Vagina (tissue), 2 donors: Measurements from ENCODE around the gene EML4. TPM values are rescaled to one million over a fixed set of nuclear protein-coding genes. Genes with fewer than 3 reads are reported as not detected.
"Not testable (repeated sequence)": the region's sequence is repeated elsewhere in the genome, so short reads cannot be mapped to it uniquely, and the experiment has no call there.

Experiments
- DNase-seq, 2 donors: peaks; one replicate each; pipeline ENCODE4 v3.0.0-alpha.2; 2017; ENCODE audit errors: extremely low spot score in 2 of 2
- H3K27ac ChIP-seq: fragments of 200-600 bp; sonication (generic); one replicate; pipeline ENCODE4 v1.5.1; 2019
- H3K27me3 ChIP-seq: fragments of 200-600 bp; sonication (generic); one replicate; pipeline ENCODE4 v1.5.1; 2019
- H3K36me3 ChIP-seq, 2 donors: fragments of 200-600 bp; sonication (generic); one replicate each; pipeline ENCODE4 v1.5.1; 2017 to 2019
- H3K4me1 ChIP-seq: fragments of 200-600 bp; sonication (generic); one replicate; pipeline ENCODE4 v1.5.1; 2019
- H3K4me3 ChIP-seq, 2 donors: fragments of 200-600 bp; sonication (generic); 1 replicate in 1 of 2; 2 replicates in 1 of 2; pipeline ENCODE4 v1.5.1; 2016 to 2019
- H3K9me3 ChIP-seq: fragments of 200-600 bp; sonication (generic); one replicate; pipeline ENCODE4 v1.5.1; 2019
- POLR2A ChIP-seq, 2 donors: fragments of 450-650 bp; IDR thresholded peaks; one replicate each; pipeline ENCODE4 v1.6.1; 2017; ENCODE audit warnings: antibody characterized with exemption in 2 of 2, mild to moderate bottlenecking in 2 of 2, moderate library complexity in 2 of 2
- POLR2AphosphoS5 ChIP-seq, 2 donors: sonication (generic); formaldehyde crosslinking; IDR thresholded peaks; one replicate each; pipeline ENCODE4 v1.9.0; 2017; ENCODE audit warnings: antibody characterized with exemption in 2 of 2, mild to moderate bottlenecking in 2 of 2, low read depth in 1 of 2; ENCODE audit not compliant: insufficient read depth in 1 of 2
- intact Hi-C: fragments of 100-400 bp; cut with DNase I; formaldehyde crosslinking; loops from one replicate; pipeline ENCODE4 v1.15.1; 2023
- total RNA-seq: library from RNA; depleted of rRNA; stranded (reverse); fragments of >200 nt; gene quantifications from one replicate; pipeline ENCODE4 v1.2.3, GENCODE V29; 2016
- TF ChIP-seq, protein P1 (sequence below), 3 experiments: fragments of 450-650 bp in 2 of 3; fragments of 200-600 bp in 1 of 3; sonication (generic) in 1 of 3; IDR thresholded peaks; one replicate each; pipeline ENCODE4 v1.5.1; 2017 to 2019; ENCODE audit warnings: antibody characterized with exemption in 3 of 3, mild to moderate bottlenecking in 2 of 3, moderate library complexity in 2 of 3

EML4 gene
- total RNA-seq, 1 donor from 2014 or later = 26.0 TPM

DNA sequence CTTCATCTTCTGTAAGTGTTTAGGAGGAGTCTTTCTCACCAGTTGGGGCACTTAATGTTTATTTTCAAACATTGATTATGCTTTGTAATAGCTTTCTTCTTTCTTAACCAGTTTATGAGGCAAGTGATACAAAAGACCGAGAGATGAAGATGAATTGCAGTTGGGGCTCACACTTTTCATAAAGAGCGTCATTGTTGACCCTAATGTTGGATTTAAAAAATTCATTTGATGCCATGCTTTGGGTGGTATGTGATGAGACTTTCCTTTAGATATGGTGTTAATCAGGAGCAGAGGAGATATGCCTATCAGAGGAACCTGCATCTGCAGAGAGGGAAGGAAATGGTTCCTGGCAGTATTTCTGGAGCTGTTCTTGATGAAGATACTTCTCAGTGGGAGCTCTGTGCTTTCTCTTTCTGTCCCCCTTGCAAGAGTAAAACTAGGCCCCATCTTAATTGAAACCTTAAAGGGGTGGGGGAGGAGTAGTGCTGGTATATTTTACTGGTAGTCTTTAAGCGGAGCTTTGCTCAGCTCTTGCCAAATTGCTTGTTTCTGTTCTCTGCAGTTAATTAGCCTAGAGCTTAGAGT lies 2.3 kb downstream of the EML4 start:
- peaks cover 38% of the 10 kb centered on the region for H3K4me1 ChIP-seq
- TF ChIP-seq, protein P1, sequence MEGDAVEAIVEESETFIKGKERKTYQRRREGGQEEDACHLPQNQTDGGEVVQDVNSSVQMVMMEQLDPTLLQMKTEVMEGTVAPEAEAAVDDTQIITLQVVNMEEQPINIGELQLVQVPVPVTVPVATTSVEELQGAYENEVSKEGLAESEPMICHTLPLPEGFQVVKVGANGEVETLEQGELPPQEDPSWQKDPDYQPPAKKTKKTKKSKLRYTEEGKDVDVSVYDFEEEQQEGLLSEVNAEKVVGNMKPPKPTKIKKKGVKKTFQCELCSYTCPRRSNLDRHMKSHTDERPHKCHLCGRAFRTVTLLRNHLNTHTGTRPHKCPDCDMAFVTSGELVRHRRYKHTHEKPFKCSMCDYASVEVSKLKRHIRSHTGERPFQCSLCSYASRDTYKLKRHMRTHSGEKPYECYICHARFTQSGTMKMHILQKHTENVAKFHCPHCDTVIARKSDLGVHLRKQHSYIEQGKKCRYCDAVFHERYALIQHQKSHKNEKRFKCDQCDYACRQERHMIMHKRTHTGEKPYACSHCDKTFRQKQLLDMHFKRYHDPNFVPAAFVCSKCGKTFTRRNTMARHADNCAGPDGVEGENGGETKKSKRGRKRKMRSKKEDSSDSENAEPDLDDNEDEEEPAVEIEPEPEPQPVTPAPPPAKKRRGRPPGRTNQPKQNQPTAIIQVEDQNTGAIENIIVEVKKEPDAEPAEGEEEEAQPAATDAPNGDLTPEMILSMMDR (IDR thresholded peaks at IDR 0.05) = no peak
- TF ChIP-seq POLR2A (IDR thresholded peaks at IDR 0.05) = no peak
- no peak for TF ChIP-seq POLR2AphosphoS5 (IDR thresholded peaks at IDR 0.05; ENCODE audit: insufficient read depth in 1 of 2, low read depth in 1 of 2)

DNA sequence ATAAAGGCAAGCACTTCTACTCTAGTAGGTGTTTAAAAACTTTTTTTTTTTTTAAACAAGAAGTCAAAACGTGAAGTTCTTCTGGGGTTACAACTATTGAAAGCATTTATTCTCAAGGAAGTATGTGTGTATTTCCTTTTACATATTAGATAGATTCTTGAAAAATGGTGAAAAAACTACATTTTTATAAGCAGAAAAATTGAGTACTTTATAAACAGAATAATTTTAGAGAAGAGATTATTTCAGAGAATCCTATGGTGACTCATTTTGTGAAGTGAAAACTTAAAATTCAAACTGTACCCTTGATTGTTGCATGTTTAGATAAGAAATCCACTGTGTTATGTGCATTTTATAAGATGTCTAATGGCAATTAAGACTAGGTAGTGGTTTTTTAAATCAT lies 2.9 kb downstream of the EML4 start:
- peak overlapping the region; percentile 6 to 10 for H3K4me3 ChIP-seq
- TF ChIP-seq, protein P1 (IDR thresholded peaks at IDR 0.05) = no peak
- TF ChIP-seq POLR2AphosphoS5 (IDR thresholded peaks at IDR 0.05; ENCODE audit: insufficient read depth in 1 of 2, low read depth in 1 of 2) = no peak
- TF ChIP-seq POLR2A (IDR thresholded peaks at IDR 0.05) = no peak
- peaks cover 38% of the 10 kb centered on the region for H3K4me1 ChIP-seq
- H3K9me3 ChIP-seq = no peaks in the 10 kb centered on the region
- H3K36me3 ChIP-seq = no peaks in the 10 kb centered on the region
- H3K27me3 ChIP-seq = no peaks in the 10 kb centered on the region
- peak overlapping the region; percentile 23 for H3K27ac ChIP-seq
- intact Hi-C loops = no loop called here
- no peak for DNase-seq

More for the DNA sequence above, 2.3 kb downstream of the EML4 start:
- no peaks in the 10 kb centered on the region for H3K36me3 ChIP-seq
- H3K9me3 ChIP-seq = no peaks in the 10 kb centered on the region
- no peaks in the 10 kb centered on the region for H3K27me3 ChIP-seq
- H3K27ac ChIP-seq = peak overlapping the region; percentile 23
- peak overlapping the region; percentile 10 to 98 for H3K4me3 ChIP-seq
- intact Hi-C loops = no loop called here
- DNase-seq = no peak

DNA sequence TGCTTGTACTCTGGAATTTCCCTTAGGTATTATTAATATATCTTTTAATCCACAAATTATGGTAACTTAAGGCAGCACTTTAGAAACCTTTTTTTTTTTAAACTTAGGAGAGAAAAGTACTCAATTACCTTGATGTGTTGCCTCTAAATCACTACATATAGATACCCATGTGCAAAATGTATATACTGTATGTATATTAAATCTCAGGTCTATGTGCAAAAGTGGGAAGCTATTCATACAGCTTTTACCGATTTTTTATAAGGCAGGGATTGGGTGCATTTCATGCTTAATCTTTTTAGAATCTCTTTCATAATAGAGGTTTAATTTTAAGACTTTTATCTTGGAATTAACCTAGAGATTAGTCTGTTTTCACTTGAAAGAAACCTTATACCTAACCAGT lies 3.4 kb downstream of the EML4 start:
- DNase-seq = no peak
- H3K4me3 ChIP-seq = no peak overlapping the region
- no peak overlapping the region for H3K27ac ChIP-seq
- no peaks in the 10 kb centered on the region for H3K27me3 ChIP-seq
- no peaks in the 10 kb centered on the region for H3K9me3 ChIP-seq
- peaks cover 38% of the 10 kb centered on the region for H3K4me1 ChIP-seq
- intact Hi-C loops = no loop called here
- H3K36me3 ChIP-seq = no peaks in the 10 kb centered on the region
- TF ChIP-seq, protein P1 (IDR thresholded peaks at IDR 0.05) = no peak
- no peak for TF ChIP-seq POLR2AphosphoS5 (IDR thresholded peaks at IDR 0.05; ENCODE audit: insufficient read depth in 1 of 2, low read depth in 1 of 2)
- no peak for TF ChIP-seq POLR2A (IDR thresholded peaks at IDR 0.05)

GRCh38 chr2:42173467-42173866 lies 4.3 kb downstream of the EML4 start:
- intact Hi-C loops, H3K4me3 ChIP-seq, H3K36me3 ChIP-seq, H3K27ac ChIP-seq, DNase-seq, H3K27me3 ChIP-seq, H3K9me3 ChIP-seq: not testable (repeated sequence)
- H3K4me1 ChIP-seq = peaks cover 38% of the 10 kb centered on the region

DNA sequence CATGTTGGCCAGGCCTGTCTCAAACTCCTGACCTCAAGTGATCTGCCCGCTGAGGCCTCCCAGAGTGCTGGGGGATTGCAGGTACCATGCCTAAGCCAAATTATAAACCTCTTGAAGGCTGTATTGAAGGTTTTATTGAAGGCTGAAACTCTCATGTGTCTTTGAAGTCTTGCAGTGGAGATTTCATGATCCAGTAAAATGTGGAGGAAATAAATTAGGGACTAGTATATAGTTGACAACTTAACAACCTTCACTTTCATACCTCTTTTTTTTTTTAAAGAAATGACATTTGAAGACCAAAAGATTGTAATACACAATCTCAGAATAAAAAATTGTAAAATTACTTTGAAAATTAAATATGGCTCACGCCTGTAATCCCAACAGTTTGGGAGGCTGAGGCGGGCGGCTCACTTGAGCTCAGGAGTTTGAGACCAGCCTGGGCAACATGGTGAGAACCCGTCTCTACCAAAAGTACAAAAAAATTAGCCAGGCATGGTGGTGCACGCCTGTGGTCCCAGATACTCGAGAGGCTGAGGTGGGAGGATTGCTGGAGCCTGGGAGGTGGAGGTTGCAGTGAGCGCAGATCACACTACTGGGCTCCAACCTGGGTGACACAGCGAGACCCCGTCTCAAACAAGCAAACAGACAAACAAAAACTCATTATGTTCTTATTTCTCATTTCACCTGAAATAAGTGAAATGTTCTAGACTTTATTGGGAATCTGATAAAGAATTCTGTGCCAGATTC lies 8.0 kb downstream of the EML4 start:
- Histone ChIP-seq H3K36me3 (no peaks in the 10 kb centered on the region), H3K27ac (no peak overlapping the region), H3K27me3 (no peaks in the 10 kb centered on the region), H3K4me3 (no peak overlapping the region), H3K9me3 (no peaks in the 10 kb centered on the region), H3K4me1 (peaks cover 17% of the 10 kb centered on the region)
- no peak for TF ChIP-seq POLR2AphosphoS5 (IDR thresholded peaks at IDR 0.05; ENCODE audit: insufficient read depth in 1 of 2, low read depth in 1 of 2)
- TF ChIP-seq POLR2A (IDR thresholded peaks at IDR 0.05) = no peak
- TF ChIP-seq, protein P1 (IDR thresholded peaks at IDR 0.05) = no peak
- intact Hi-C loops = no loop called here
- DNase-seq = no peak
